Measurements from ENCODE around the gene GPC1.

GPC1 gene

DNA sequence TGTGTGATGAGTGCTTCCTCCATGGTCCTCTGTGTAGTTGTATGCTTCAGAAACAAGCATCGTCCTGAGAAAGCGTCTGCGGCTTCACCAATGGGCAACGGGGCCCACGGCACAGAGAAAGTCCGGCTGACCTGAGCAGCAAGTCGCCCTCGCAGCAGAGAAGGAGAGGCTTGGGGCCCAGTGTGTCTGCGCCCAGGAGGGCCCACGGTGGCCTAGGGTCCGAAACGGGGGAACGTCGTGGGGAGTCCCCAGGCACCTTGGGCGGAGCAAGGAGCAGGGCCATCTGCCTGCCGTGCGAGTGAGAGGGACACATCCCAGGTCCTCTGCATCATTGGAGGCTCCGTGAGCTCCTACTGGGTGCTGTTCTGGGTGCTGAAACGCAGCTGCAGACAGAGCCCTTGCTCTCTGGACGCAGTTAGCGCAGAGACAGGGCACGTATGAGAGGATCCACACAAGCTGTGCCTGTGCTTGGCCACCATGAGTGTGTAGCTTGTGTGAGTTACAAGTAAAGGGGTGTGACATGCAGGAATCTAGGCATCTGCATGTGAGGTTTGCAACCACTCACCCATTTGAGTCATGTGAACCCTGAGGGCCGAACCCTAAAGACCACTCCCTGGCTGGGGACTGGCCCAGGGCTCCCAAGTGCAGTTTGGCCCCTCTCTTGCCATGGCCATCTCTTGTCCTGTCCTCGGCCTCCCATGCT lies 10.6 kb downstream of the GPC1 start:
- no peak for DNase-seq

DNA sequence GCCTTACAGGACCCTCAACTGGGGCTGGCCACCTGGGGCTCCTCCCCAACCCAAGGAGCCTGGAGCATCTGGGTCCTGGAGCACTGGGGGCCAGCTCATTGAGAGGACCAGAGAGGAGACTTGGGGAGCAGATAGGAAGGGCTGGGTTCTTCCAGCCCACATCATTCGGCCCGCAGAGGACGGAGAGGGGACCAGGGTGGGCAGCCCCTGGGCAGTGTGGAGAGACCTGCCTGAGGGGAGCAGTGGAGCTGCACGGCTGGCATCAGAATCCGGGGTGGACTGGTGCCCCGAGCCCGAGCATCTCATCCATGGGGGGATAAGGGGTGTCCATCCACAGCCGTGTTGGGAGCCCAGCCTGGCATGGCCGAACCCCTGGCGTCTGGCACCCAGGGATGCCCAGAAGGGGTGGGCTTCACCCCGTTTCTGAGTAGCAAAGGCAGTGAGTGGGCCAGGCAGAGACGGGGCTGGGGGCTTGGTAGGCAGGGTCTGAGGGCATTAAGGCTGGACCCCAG lies 11.3 kb downstream of the GPC1 start:
- no peak for DNase-seq

DNA sequence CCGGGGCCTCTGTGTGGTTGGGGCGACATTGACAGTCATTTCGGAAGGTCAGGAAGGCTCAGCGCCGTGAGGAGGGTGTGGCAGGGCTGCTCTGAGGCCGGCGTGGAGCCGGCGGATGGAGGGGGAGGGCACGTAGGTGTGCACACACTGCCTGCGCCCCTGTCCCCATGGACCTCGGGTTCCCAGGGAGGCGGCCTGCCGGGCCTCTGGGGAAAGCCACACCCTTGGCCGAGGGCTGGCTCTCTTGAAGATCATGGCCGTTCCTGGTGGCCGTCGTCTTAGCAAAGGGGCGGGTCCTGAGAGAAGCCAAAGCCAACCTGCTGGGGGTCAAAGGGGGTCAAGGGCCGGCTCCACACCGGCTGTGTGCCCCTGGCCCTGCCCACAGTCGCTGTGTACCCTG lies 11.9 kb downstream of the GPC1 start:
- no peak for DNase-seq

DNA sequence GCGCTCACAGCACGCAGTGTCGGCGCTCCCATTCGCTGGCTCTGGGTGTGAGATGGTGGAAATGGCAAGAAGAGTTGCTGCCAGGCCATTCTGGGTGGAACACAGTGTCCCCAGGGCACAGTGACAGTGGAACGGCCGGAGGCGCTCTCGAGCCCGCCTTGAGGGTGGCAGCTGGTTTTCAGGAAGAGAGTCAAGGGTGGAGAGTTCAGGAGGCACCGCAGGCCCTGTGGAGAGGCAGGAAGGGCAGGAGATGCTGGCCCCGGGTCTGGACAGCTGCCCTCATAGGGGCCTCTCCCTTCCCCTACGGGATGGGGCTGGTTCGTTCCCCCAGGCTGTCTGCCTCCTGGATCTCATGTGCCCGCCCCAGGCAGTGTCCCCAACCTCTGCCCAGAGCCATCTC lies 12.5 kb downstream of the GPC1 start:
- DNase-seq = no peak

DNA sequence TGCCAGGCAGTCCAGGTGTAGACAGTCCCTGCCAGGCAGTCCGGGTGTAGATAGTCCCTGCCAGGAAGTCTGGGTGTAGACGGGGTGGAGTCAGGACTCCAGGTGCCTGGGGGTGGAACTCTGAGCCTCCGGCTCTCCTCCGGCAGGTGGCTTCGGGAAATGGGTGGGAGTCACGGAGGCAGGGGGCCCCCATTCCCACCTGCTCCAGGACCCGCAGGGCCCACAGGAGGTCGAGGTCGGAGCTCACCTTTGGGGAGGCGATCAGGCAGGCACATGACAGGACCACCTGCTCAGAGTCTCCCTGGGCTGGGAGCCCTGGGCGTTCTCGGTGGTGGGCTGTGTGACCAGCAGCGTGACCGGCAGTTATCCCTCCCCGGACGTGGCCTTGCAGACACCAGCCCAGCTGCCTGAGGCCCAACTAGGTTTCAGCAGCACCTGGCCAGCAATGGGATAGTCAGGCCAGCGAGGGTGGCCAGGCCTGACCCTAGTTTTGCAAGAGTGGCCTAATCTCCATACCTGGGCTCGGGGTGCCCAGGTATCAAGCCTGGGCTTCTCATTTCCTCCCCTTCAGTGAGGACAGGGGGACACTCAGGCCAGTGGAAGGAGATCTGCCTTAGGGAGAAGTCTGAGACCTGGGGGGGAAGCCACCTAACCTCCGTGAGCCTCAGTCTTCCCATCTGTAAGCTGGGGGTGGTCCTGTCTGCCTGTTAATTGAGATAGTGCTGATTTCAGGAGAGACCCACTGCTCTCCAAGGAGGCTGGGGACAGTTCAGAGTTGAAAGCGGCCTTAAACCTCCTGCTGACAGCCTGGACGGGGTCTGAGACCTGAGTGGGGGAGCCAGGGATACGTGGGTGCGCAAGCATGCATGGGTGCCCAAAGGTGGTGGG lies 13.2 kb downstream of the GPC1 start:
- DNase-seq = no peak

DNA sequence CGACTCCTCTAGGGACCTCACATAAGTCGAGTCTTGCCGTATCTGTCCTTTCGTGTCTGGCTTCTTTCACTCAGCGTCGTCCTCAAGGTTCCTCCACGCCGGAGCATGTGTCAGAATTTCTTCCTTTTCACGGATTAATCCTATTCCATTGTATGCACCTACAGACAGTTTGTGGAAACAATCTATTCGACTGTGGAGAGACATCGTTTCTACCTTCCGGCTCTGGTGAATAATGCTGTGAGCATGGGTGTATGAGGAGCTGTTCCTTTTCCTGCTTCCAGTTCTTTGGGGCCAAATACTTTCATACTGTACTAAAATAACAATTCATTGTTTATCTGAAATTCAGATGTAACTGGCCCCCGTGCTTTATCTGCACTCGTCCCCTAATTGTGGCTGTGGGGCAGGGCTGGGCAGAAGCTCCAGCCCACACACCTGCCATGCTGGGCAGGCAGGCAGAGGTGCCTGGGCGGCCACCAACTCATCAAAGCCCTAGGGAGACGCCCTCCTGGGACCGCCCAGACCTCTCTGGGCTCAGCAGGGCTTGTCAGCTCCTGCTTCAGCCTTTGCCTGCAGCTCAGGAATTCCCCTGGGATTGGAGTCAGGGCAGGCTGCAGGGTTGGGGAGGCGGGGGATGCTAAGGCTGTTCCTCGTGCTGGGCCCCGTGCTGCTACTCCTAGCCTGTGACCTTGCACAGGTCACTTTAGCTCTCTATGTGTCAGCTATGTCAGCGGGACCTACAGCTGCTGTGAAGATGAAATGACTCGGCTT lies 14.5 kb downstream of the GPC1 start:
- no peak for DNase-seq

DNA sequence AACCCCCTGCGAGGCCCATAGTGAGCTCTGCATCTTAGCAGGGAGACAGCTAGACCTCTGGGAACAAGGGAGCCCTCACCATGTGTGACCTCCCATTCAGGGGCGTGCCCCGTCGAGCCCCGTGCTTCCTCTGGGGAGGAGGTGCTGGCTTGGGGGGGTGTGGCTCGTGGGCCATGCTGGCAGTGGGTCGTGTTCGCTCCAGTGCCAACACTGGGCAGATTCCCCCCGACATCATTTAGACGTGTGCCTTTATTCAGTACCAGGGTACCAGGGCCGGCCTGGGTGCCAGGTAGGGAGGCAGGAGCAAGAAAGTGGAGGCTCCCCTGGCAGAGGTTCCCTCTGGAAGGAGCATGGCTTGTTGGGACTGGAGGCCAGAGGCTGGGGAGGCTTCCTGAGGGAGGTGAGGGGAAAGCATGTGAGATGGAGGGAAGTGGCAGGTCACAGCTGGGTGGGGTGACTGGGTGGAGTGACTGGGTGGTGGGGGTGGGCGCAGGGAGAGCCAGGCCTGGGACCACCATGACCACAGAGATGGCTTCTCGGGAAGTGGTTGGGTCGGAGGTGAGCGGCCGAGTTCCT lies 15.2 kb downstream of the GPC1 start:
- no peak for DNase-seq

DNA sequence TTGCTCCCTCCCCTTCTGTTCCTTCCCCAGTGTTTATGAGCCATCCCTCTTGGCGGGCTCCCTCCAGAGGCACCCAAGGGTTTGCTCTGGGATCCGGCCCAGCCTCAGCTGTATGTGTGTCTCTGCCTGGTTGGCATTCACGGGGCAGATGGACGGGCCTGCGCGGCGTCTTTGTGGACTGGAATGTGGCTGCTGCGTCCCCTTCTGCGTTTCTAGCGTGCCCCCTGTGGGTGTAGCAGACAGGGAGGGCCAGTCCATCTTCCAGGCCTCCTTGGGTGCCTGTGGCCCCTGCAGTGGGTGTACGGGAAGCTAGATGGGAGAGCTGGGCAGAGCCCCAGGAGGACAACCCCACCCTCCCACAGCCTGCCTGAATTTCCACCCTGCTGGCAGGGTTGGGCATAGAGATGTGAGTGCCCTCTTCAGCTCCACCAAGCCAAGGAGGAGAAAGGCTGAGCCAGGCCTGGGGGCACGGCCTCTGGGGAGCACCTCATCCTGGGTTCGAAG lies 15.7 kb downstream of the GPC1 start:
- no peak for DNase-seq

DNA sequence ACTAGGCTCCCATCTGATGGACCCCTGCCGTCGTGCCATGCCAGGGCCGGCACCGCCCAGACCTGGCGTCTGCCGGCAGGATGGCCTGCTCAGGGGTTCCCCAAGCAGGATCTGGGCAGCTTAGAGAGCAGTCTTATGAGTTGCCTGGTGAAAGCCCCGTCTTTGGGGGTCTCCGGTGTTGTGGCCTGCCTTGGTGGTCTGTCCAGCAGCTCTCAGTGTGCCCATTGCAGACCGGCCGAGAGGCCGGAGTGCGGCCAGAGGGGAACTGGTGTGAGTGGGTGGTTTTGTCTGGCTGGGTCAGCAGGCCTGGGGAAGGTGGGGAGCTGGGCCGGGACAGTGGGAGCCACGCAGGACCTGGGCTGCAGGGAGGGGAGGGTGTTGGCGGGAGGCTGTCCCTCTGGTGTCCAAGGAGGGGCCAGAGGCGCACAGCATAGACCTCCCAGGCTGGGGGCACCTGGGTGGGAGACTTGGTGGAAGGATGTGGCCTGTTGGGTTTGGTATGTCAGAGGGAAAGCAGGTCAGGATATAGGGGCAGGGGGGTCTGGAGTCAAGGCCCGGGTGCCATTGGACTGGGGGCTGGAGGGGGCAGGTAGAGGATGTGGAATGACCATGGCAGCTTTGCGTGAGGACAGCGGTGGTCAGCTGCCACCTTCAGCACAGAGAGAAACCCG lies 16.5 kb downstream of the GPC1 start:
- DNase-seq = no peak

DNA sequence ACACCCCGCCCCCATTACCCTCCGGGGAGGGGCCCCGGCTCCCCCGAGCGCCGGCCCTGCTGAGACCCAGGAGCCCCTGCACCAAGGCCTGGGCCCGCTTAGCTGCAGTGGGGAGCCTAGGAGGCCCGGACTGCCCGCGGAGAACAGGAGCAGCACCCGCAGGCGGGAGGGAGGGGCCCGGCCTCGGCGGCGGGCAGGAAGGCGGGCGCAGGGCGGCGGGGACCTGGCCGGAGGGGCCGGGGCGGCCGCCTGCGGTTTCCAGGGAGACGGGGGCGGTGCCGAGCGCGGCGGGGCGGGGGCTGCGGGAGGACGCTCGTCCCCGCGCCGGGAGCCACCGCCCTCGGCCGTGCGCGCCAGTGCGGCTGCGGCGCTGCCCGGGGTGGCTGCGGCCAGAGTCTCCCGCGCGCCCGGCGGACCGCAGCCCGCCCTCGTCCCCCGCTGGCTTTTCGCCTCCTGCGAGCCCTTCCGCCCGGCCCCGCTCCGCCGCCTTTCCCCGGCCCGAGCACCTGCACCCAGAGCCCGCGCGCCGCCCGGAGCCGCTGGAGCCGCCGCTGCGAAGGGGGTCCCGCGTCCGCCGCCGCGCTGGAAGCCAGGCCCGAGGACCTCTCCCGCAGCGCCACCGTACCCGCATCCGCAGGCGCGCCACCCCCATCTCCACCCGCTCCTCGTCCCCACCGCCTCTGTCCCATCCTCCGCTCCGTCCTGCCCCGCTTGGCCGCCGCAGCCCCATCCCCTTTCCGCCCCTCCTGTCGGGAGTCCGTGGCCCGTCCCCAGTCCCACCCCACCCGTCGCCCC lies 17.2 kb downstream of the GPC1 start:
- no peak for DNase-seq

DNA sequence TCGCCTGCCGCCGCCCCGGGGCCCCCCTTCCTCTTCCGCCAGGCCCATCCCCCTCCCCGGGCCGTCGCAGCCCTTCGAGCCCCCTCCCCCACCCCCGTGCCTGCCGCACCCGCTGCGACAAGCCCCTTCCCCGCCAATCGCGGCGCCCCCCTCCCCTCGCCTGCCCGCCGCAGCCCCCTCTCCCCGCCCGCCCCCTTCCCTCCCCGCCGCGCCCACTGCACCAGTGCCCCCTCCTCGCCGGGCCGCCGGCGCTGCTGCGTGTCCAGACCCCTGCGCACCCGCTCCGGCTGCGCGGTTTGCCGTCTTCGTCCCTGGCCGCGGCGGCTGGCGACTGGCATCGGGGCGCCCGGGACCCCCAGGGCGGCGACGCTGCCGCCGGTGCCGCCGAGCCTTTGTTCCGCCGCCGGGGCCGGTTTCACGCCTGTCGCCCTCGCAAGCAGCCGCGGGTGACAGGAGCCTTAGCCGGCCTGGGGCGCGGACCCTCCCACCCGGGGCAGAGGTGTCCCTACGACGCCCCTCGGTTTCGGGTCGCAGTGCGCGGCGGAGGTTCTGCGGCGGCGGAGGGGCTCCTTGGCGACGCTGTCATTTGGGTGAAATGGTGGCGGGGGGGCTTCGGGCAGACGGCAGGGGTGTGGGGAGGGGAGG lies 18.1 kb downstream of the GPC1 start:
- no peak for DNase-seq

DNA sequence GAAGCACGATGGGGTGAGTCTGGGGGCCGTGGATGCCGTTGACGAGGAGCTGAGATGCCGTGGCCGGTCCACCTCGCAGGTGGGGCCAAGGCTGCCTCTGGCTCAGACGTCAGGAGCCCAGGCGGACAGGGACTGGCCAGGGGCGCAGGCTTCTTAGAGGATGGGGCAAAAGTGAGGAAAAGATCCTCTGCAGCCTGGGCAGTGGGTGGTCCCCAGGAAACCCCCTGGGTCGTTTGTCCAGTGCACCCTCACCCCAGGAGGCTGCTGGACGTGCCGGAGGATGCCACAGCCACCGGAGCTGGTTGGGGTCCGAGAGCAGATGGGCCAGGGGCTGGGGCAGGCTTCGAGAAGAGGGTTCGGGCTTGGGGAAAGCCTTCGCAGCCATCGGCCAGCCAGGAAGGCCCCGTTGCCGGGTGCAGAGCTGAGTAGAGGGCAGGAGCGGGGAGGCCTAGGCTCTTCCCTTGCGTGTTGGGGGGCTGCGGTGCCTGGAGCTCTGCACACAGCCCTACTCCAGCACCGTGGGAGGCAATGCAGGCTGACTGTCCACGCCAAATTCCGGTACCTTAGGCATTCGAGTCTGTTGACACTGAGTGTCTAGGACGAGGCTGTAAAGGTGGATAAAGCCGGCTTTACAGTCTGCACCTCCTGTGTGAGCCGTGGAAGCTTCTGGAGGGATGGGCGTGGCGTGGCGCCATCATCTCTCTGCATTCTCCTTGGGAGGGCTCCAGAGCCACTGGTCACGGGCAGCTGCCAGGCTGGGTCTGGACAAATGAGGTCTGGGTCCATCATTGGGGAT lies 18.8 kb downstream of the GPC1 start:
- DNase-seq = no peak

DNA sequence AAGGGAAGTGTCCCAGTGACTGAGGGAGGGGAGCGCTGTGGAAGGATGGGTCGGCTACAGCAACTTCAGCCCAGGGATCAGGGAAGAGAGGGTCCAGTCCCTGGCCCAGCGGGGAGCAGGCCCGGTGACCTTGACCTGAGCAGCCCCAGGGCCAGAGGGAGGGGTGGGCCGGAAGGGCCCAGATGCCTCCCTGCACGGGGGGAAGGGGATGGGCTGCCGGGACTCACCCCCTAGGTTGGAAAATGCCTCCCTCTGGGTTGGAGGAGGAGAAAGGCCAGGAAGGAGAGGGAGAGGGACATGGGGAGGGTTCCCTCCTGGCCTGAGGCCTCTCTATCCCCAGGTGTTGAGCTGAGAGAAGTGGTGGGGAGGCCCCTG lies 19.8 kb downstream of the GPC1 start:
- DNase-seq = no peak

DNA sequence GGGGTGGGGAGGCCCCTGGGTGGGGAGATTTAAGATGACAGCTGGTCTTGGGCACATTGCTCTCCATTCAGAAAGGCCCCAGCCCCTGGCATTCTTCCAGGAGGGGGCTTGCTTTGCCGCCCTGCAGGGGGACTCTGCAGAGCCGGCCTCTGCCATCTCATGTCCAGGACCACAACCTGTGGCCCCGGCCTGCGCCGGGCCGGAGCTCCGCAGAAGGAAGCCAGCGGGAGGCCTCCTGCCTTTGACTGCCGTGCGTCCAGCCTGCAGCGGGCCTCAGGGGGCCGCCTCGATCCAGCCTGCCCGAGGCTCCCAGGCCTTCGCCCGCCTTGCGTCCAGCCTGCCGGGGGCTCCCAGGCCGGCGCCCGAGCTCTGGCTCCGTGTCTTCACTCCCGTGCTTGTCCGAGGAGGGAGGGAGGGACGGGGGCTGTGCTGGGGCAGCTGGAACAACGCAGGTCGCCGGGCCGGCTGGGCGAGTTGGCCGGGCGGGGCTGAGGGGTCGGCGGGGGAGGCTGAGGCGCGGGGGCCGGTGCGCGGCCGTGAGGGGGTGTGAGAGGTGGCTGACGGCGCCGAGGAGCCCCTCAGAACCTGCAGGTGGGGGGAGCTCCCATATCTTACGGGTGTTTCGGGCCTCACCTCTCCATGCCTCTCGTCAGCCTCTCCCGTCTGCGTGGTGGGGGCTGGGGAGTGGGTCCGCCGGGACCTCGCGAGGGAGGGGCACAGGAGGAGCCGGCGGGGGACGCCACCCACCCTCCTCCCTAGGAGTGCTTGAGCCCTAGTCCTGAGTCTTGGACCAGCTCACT lies 20.4 kb downstream of the GPC1 start:
- no peak for DNase-seq

DNA sequence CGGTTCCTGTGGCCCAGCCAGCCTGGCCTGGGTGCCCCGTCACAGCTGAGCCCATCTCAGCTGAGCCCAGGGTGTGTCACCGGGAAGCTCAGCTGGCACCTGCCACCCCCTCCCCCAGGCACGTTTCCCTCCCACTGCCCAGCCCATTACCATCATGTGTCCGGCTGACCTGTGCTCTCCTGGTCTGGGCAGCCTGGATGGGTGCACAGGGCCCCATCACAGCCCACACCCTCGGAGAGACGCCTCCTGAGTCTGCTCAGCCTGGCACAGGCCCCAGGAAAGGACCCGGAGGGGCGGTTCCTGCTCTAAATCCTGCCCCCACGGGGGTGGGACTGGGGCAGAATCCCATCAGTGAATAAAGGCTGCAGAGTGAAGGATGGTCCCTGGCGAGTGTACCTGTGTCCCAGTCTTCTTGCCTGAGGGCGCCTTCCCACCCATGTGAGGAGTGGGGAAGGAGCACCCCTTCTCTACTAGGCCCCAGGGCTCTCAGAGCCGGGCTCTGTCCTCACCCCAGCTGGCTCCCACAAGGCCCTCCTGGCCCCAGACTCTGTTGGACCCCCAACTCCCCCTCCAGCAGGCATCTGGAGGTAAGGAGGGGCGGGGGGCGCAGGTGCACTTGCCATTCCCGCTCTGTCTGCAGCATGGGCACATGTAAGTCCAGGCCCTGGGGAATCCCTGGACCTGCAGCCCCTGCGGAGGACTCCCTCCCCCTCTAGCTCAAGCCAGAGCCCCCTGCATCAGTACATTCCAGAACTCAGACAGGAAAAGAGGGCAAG lies 21.2 kb downstream of the GPC1 start:
- no peak for DNase-seq

DNA sequence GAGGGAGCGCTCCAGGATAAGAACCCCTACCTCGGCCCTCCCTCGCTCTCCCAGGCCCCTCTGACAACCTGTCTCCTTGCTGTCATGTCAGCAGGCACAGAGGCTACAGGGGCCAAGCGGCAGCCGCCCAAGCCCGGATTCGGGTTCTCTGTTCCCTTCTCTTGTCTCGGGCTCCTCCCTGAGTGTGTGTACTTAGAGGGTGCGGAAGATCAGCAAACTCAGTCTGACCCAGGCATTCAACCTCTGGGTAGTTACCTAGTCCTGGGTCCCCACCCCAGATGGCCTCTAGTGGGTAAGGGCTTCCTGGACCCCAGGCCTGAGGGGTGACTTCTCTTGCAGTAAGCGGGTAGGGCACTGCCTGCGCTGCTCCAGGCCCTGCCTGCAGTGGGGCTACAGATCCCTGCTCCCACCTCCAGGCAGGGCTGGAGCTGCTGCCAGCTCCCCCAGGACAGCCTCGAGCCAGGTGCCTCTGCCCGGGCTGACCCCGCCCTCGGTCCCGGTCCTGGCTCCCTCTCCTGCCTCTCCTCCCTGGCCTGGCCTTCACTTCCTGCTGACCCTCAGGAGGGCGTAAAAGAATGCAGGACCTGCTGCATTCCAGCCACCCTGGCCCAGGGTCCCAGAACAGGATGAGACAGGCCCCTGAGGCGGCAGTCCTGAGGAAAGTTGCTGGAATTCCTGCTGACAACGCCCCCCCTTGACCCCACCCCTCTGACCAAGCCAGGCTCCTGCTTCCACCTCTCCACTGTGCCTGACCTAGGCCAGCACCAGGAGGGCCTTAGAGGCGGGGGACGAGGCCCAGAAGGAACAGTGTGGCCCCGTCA lies 22.0 kb downstream of the GPC1 start:
- no peak for DNase-seq
